ENCODE data around the gene PRDM4. TPM values are rescaled to one million over a fixed set of nuclear protein-coding genes. Genes with fewer than 3 reads are reported as not detected.

The PRDM4 gene
- total RNA-seq, 4 donors from 2014 or later: 5.6 to 31.9 (median 18.3) TPM

GRCh38 chr12:107783406-107784376 is 22.8 kb upstream of the PRDM4 start:
- no peaks in the 10 kb centered on the region for H3K9me3 ChIP-seq
- intact Hi-C loops (cut with DNase I; ENCODE audit: low total_unique reads): no loop called here
- TF ChIP-seq CTCF (IDR thresholded peaks at IDR 0.05) (no peak), POLR2A (IDR thresholded peaks at IDR 0.05) (no peak)
- no peak overlapping the region for H3K27ac ChIP-seq
- no peaks in the 10 kb centered on the region for H3K4me1 ChIP-seq
- H3K36me3 ChIP-seq: no peaks in the 10 kb centered on the region
- DNase-seq: no peak
- H3K4me3 ChIP-seq: no peak overlapping the region
- H3K27me3 ChIP-seq: no peaks in the 10 kb centered on the region

GRCh38 chr12:107782067-107782466 is 21.1 kb upstream of the PRDM4 start:
- no peak overlapping the region for H3K4me3 ChIP-seq
- no peak for DNase-seq
- H3K36me3 ChIP-seq: no peaks in the 10 kb centered on the region
- TF ChIP-seq POLR2A (IDR thresholded peaks at IDR 0.05) (no peak), CTCF (IDR thresholded peaks at IDR 0.05) (no peak)
- no peaks in the 10 kb centered on the region for H3K27me3 ChIP-seq
- no peaks in the 10 kb centered on the region for H3K9me3 ChIP-seq
- no peak overlapping the region for H3K27ac ChIP-seq
- intact Hi-C loops (cut with DNase I; ENCODE audit: low total_unique reads): no loop called here
- no peaks in the 10 kb centered on the region for H3K4me1 ChIP-seq

GRCh38 chr12:107780298-107780697 is 19.4 kb upstream of the PRDM4 start:
- no peaks in the 10 kb centered on the region for H3K27me3 ChIP-seq
- no peak for TF ChIP-seq POLR2A (IDR thresholded peaks at IDR 0.05)
- no peak for TF ChIP-seq CTCF (IDR thresholded peaks at IDR 0.05)
- H3K36me3 ChIP-seq: no peaks in the 10 kb centered on the region
- no peak overlapping the region for H3K27ac ChIP-seq
- no peak overlapping the region for H3K4me3 ChIP-seq
- no peak for DNase-seq
- H3K9me3 ChIP-seq: no peaks in the 10 kb centered on the region
- no peaks in the 10 kb centered on the region for H3K4me1 ChIP-seq
- intact Hi-C loops (cut with DNase I; ENCODE audit: low total_unique reads): no loop called here

GRCh38 chr12:107779077-107779831 is 18.3 kb upstream of the PRDM4 start:
- Histone ChIP-seq H3K4me1 (no peaks in the 10 kb centered on the region), H3K36me3 (no peaks in the 10 kb centered on the region), H3K9me3 (no peaks in the 10 kb centered on the region), H3K27me3 (peaks cover 0 to 8% of the 10 kb centered on the region in 2 donors), H3K4me3 (no peak overlapping the region), H3K27ac (no peak overlapping the region)
- intact Hi-C loops (cut with DNase I; ENCODE audit: low total_unique reads): no loop called here
- TF ChIP-seq CTCF (IDR thresholded peaks at IDR 0.05): no peak
- no peak for TF ChIP-seq POLR2A (IDR thresholded peaks at IDR 0.05)
- no peak for DNase-seq
